GM12878 (cell line): ENCODE results near the gene PRUNE2.

Source experiments
- CTCF ChIP-seq, 3 experiments: IDR thresholded peaks in 2 of 3; conservative IDR thresholded peaks in 1 of 3; 2 replicates each; pipeline ENCODE4 v1.5.1; 2011; ENCODE audit warnings: low read depth in 3 of 3, low read length in 3 of 3, mild to moderate bottlenecking in 3 of 3, control low read depth in 2 of 3, moderate library complexity in 2 of 3, inconsistent platforms in 1 of 3, mixed read lengths in 1 of 3; ENCODE audit not compliant: control insufficient read depth in 2 of 3, insufficient read depth in 1 of 3; ENCODE audit errors: extremely low read depth in 1 of 3
- NRF1 ChIP-seq: conservative IDR thresholded peaks from 2 replicates; pipeline ENCODE4 v1.6.1; 2011; ENCODE audit warnings: mild to moderate bottlenecking, low read depth, low read length, improper control_type of control experiment

DNA sequence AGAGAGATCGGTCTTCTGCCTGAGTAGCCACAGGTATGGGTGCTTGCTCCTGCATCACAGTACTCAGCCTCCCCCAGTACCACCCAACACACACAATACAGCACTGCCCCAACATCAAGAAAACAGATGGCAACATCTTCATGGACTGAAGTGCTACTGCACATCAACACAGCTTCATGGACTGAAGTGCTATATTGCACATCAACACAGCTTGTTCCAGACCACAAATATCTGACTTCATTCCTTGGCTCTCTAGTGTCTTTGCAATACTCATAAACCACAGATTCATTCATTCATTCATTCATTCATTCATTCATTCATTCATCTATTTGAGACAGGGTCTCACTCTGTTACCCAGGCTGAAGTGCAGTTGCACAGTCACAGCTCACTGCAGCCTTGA is 172.8 kb downstream of the PRUNE2 start:
- TF ChIP-seq NRF1 (no peak), CTCF (IDR thresholded peaks at IDR 0.05 in 2 of 3, conservative IDR thresholded peaks at IDR 0.05 in 1 of 3; ENCODE audit: control insufficient read depth in 2 of 3, extremely low read depth in 1 of 3, insufficient read depth in 1 of 3, low read depth in 3 of 3, low read length in 3 of 3) (no peak)
